Hypothalamus (tissue), 51 donors: ENCODE data around the gene DPP6.

Experiments used
- DNase-seq, 51 donors: peaks; one replicate each; lab custom pipeline; 2025; lab: John Stamatoyannopoulos, UW

Gene DPP6

DNA sequence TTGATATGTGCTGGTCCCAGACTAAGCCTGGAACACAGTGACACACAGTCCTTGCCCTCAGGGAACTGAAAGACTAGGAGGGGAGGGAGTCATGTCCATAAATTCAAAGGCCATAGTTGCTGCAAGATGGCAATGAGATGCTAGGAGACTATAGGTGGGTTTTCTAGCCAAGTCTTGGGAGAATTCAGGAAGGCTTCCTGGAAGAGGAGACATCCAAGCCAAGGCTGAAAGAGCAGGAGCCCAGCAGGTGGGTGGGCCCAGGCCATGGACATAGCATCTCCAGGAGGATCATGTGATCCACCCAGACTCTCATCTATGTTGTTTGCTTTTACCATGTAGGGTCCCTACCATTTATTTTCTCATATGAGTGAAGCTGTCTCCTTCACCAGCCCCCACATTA is 335.1 kb downstream of the DPP6 start:
- no peak for DNase-seq

DNA sequence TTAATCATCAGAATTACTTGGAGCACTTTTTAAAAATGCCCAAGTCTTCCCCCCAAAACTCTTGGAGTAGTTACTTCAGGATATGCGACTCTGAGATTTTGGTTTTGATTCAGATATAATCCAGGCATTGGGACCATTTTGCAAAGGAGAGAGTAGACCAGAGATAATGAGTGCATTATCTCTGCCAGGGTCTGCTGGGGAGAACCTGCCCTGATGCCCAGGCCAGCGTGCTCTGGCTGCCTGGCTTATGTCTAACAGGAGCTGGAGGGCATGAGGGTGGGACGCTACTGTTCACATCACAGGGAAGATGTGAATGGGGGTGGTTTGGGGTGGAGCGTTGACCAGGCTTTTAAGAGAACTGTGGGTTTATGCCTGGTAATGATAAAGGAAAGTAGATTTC is 336.2 kb downstream of the DPP6 start:
- no peak for DNase-seq

- no peak for DNase-seq
These were observed 336.8 kb downstream of the DPP6 start for GRCh38 chr7:154388999-154389398.

DNA sequence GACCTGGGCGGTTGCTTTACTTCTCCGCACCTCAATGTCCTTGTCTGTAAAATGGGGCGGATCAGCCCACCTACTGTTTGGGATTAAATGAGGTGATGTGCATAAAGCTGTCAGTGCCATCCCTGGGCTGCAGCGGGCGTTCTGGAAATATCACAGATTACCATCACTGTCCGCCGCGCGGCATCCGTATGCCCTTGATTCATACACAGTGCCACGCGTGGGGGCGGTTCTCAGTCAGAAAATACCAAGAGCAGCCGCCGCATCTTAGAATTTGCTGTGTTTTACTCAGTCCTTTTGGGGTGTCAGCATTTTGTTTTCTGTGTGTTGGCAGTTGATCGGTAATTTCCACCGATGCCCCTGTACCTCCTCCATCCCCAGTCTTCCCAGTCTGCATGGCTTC is 338.8 kb downstream of the DPP6 start:
- peak in 2 of 51 donors; percentile 7 to 30 for DNase-seq

DNA sequence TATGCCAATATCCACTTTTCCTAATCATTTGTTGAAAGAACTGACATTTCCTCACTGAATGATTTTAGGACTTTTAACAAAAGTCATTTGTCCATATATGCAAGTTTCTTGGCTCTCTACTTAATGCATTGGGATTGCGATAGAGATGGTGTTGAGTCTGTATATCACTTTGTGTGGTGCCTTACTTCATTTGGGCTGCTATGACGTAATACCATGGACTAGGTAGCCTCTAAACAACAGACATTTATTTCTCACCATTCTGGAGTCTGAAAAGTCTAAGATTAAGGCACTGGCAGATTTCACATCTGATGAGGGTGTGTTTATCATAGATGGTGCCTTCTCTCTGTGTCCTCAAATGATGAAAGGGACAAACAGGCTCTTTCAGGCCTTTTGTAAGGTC is 342.6 kb downstream of the DPP6 start:
- no peak for DNase-seq

GRCh38 chr7:154406312-154406711 is 354.1 kb downstream of the DPP6 start:
- no peak for DNase-seq

DNA sequence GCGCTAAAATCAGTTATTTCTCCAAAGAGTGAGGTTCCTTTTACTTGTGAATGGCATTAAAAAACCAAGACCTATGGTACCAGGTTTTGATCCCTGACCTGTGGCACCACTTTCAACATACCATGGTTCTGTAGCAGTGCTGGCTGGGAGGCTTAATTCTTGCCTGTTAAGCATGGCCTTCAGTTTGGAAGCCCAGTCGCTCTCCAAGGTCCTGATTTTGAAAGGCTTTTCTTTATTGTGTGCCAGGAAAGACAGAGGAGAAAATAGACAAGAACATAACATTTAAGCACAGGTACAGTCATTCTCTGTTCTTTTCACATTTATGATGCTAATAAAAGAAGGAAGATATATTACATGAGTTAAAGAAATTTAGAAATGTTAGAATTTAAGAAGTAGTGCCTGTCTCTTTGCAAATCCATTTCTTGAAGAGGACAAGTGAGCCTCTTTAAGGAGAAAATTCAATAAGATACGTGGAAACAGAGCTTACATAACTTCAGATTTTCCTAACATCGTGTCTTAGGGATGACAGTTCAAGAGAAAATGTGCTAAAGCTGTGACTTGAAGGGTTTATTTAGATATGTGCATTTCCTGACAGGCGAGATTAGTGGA is 357.6 kb downstream of the DPP6 start:
- peak in 3 of 51 donors; percentile 17 to 33 (median 28) for DNase-seq

DNA sequence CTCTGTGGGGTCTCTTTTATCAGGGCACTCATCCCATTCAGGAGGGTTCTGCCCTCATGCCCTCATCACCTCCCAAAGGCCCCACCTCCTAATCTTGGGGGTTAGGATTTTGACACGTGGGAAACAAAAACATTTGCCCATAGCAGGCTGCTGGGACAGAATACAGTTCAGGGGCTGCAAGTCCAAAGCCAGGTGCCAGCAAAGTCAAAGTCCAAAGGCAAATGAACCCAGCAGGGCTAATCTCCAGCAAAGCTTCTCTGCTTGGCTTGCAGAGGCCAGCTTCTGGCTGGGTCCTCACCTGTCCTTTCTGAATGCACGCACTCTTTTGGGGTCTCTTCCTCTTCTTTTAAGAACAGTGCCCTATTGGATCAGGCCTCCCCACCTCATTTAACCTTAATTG is 359.9 kb downstream of the DPP6 start:
- no peak for DNase-seq

GRCh38 chr7:154415709-154416399 is 363.7 kb downstream of the DPP6 start:
- DNase-seq = no peak

DNA sequence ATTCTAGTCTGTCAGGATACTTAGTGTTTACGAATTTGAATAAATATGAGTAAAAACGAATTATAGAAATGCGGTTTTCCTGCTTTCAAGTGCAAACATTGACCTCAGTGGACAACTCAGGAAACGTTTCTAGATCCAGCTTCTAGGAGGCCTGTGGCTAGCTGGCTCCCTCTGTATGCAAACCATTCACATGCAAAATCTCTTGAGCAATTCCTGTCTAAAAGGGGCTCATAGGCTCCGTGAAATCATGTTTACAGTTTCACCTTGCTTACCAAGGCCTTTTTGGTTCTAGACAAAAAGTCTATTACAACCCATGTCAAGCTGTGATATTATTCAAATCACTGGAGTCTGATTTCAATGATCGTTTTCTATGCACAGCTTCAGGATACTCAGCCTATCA is 364.5 kb downstream of the DPP6 start:
- no peak for DNase-seq

- no peak for DNase-seq
These were observed 367.1 kb downstream of the DPP6 start for GRCh38 chr7:154419344-154419743.

DNA sequence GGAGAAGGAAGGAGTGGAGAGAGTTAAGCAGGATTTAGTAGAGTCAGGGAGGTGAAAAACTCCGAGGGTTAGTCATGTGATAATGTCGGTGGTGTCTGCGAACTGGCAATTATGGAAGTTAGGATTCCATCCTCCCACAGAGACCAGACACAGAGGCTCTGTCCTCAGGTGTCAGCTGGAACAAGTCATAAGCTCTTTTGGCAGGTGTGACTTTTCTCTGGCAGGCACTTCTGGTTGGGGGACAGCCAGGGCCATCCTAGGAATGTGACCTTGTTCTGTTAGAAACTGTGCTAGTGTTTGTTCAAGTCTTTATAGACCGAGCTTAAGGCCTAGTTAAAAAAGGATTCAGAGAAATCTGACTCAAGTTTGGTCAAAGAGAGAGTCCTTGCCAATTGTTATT is 371.0 kb downstream of the DPP6 start:
- DNase-seq = peak in 10 of 51 donors; percentile 15 to 46 (median 32)

DNA sequence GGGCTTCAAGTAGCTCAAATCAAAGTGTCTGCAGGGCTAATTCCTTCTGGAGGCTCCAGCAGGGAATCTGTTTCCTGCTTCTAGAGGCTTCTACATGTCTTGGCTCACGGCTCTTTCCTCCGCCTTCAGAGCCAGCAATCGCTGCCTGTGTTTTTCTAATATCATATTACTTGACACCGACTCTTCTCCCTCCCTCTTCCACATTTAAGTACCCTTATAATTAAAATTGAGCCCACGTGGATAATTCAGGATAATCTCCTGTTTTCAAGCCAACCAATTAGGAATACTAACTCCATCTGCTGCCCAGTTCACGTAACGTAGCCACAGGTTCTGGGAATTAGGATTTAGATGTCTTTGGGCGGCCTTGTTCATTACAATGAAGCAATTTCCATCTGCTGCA is 372.2 kb downstream of the DPP6 start:
- DNase-seq = peak in 1 of 51 donors; percentile 52

DNA sequence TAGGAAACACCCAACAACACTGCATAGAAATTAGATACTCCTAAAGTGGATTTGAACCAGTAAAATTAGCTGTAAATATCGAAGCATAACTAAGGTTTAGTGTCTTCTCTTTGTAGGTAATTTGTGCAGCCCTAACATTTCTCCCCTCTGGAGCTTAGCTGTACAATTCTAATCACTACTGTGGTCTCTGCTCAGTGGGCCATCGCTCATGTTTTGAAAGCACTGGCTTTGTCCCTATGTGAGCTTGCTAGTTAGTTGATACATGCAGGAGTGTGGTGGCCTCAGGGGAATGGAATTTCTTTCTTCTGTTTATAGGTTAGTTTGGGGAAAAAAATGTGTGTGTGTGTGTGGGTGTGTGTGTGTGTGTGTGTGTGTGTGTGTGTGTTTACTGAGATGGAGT is 373.1 kb downstream of the DPP6 start:
- DNase-seq = no peak

DNA sequence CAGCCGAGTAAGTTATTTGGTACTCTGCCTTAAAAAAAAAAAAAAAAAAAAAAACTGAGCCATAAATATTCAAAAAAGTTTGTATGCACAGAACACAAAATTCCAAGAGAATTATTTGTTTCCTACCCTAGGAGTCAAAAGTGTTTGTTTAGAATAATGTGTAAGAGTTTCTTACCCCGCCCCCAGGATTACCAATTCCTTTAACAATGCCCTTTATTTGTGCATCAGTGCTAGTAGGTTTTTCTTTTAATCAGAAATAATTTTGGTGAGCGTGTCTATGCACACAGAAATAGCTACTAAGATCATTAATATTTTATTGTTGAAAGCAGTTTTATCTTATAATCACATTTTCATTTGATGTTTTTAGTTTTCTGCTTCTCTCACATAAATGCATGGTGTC is 374.6 kb downstream of the DPP6 start:
- DNase-seq = peak in 1 of 51 donors; percentile 36

DNA sequence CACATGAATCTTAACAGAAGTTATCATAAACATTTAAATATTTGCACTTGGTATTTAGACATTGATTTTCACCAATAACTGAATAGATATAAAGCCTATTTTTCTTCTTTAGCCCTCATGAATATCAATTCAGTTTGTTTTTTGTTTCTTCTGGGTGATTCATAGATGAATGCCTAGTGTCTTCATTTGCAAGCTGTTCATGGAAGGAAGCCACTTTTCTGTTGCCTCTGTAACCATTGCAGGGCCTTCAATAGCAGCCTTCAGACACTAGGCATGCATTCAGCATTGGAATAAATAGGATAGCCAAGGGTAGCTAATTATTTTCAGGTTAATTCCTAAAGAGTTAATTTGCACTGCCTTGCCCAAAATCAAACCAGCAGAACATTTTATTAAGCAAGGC is 375.3 kb downstream of the DPP6 start:
- peak in 10 of 51 donors; percentile 5 to 77 (median 42) for DNase-seq

- DNase-seq = no peak
These were observed 377.6 kb downstream of the DPP6 start for GRCh38 chr7:154429666-154430404.

DNA sequence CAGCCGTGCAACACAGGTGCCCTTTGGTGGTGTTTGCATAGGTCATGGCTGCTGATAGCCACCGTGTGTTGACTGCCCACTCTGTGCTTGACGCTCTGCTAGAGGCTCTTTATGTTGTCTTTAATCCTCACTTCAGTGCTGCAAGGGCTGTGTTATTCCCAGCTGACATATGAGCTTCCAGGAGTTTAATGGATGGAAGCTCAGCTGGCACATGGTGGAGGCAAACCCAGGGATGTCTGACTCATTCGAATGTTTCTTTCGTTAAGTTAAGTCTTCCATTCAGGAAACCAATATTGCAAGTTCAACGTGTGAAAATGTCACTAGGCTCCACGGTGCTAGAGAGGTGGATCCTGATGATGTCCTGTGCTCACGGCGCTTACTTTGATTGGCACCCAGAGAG is 378.4 kb downstream of the DPP6 start:
- DNase-seq = no peak

- DNase-seq = peak in 1 of 51 donors; percentile 12
These were observed 378.8 kb downstream of the DPP6 start for GRCh38 chr7:154431045-154431444.

DNA sequence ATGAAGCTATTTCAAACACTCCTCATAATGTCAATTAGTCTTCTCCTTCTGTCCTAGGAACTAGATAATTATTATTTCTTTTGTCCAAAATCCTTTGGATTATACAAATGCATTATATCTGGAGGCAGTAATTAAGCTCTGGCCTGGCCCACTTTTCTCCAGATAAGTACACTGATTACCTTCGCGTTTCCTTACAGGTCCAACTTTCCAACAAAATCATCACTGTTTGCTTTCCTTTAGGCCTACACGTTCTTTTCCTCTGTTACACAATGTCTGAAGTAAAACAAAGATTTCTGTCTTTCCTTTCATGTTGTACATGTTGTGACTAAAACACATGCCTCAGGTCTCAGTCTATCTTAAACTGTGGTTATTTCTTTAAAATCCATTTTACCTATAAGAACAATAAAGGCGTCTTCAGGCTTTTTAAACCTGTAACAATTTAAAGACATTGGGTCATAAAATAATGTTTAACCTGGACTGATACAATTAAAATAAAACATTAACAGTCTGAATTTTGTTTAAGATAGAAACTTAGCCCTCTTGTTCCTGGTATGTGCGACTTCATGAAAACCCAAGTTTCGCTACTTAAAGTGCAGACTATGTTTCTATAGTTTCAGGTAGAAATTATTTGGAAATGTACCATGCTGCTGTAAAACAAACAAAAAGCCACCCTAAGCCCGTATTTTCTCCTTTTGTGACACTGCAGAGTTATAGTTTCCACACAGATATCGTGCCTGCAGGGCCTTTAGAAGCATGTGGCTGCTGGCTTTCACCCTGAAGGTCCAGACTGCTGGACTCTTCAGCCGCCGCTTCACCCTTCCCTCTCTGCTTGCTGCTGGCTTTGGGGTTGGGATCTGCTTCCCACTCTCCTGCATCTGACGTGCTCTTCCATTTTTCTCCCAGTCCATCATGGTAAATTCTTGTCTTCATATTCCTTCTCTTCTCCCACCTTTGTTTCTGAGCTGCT is 381.7 kb downstream of the DPP6 start:
- DNase-seq = no peak

DNA sequence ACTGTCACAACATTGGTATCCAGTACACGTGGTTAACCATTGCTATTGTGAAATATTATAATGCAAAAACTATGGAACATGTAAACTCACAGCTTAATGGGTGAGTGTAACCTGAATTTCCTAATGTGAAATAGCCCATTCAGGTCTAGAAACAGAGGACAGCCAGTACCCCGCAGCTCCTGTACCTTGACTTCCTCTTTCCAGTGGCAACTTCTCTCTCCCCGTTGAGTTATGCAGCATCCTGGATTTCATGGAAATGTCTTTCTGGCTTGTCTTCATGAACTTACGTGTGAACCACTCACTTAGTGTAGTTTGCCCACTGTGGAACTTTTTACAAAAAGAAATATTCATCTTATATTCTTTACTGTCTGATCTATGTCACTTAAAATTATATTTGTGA is 384.4 kb downstream of the DPP6 start:
- DNase-seq = no peak
